HL-60 (cell line): ENCODE results near the gene OPALIN.

Experiments used
- DNase-seq, 2 experiments: peaks; one replicate each; pipeline ENCODE4 v3.0.0-alpha.2; 2010 to 2020; ENCODE audit warnings: low read depth in 1 of 2, low spot score in 1 of 2
- H3K27ac ChIP-seq: fragments of 250-450 bp; sonication (Bioruptor Pico); replicated peaks from 2 replicates; pipeline ENCODE4 v1.5.1; 2020; ENCODE audit warnings: mild to moderate bottlenecking, moderate library complexity
- H3K27me3 ChIP-seq: fragments of 250-450 bp; sonication (Bioruptor Pico); 2 replicates; pipeline ENCODE4 v1.5.1; 2021; ENCODE audit warnings: mild to moderate bottlenecking, moderate library complexity; ENCODE audit not compliant: insufficient read depth, poor library complexity, severe bottlenecking
- H3K4me3 ChIP-seq: replicated peaks from 2 replicates; pipeline ENCODE4 v1.5.1; 2011; ENCODE audit warnings: mild to moderate bottlenecking, control low read depth, low read length; ENCODE audit not compliant: insufficient read depth
- GABPA ChIP-seq: IDR thresholded peaks from 2 replicates; pipeline ENCODE4 v1.6.1; 2012; ENCODE audit warnings: low read depth
- POLR2AphosphoS5 ChIP-seq: IDR thresholded peaks from 2 replicates; pipeline ENCODE4 v1.6.1; 2012; ENCODE audit warnings: low read depth
- SPI1 ChIP-seq: IDR thresholded peaks from 2 replicates; pipeline ENCODE4 v1.6.1; 2012; ENCODE audit warnings: low read depth, mild to moderate bottlenecking, borderline replicate concordance
- TF ChIP-seq, protein P1 (sequence below): IDR thresholded peaks from one replicate; pipeline ENCODE4 v1.5.1; 2011; ENCODE audit warnings: low read length, control low read depth, inconsistent platforms; ENCODE audit not compliant: insufficient read depth
- TF ChIP-seq, protein P2 (sequence below): IDR thresholded peaks from 2 replicates; pipeline ENCODE4 v1.6.1; 2012; ENCODE audit warnings: low read depth; ENCODE audit not compliant: insufficient replicate concordance

Gene OPALIN

DNA sequence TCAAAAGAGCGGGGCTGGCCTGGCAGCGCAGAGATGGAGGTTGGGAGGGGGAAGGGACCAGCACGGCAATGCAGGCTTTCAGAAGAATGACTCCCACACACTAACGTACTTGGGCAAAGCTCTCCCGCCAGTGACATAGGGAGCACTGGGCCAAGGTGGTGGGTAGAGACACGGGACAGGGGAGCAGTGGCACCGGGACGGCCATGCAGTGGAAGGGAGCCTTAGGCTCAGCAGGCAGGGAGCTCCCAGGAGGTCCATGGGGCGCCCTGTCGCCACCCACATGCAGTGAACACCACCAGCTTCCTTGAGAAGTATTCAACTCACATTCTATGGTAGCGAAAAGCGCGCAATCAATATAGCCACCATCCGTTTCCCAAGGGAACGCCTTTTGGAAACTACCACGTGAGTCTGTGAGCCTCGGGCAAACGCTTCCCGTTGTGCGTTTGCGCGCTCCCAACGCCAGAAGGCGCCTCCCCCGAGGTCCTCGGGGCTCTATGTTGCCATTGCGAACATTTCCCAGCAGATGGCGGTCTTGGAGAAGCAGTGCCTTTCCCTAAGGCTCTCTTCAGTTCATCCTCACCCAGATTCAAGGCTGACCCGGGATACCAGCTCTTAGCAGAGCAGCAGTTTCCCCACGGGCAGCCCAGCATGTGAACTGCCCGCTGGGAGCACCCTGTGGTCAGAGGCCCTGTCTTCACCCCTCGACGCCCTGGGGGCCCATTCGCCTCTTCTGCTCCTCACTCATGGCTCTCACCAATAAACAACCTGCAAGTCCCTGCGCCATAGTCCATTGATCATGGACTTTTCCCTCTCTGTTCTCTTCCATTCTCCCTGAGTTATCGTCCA is 16.4 kb upstream of the OPALIN start:
- TF ChIP-seq, protein P1, sequence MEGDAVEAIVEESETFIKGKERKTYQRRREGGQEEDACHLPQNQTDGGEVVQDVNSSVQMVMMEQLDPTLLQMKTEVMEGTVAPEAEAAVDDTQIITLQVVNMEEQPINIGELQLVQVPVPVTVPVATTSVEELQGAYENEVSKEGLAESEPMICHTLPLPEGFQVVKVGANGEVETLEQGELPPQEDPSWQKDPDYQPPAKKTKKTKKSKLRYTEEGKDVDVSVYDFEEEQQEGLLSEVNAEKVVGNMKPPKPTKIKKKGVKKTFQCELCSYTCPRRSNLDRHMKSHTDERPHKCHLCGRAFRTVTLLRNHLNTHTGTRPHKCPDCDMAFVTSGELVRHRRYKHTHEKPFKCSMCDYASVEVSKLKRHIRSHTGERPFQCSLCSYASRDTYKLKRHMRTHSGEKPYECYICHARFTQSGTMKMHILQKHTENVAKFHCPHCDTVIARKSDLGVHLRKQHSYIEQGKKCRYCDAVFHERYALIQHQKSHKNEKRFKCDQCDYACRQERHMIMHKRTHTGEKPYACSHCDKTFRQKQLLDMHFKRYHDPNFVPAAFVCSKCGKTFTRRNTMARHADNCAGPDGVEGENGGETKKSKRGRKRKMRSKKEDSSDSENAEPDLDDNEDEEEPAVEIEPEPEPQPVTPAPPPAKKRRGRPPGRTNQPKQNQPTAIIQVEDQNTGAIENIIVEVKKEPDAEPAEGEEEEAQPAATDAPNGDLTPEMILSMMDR = peak; percentile 99
- TF ChIP-seq, protein P2, sequence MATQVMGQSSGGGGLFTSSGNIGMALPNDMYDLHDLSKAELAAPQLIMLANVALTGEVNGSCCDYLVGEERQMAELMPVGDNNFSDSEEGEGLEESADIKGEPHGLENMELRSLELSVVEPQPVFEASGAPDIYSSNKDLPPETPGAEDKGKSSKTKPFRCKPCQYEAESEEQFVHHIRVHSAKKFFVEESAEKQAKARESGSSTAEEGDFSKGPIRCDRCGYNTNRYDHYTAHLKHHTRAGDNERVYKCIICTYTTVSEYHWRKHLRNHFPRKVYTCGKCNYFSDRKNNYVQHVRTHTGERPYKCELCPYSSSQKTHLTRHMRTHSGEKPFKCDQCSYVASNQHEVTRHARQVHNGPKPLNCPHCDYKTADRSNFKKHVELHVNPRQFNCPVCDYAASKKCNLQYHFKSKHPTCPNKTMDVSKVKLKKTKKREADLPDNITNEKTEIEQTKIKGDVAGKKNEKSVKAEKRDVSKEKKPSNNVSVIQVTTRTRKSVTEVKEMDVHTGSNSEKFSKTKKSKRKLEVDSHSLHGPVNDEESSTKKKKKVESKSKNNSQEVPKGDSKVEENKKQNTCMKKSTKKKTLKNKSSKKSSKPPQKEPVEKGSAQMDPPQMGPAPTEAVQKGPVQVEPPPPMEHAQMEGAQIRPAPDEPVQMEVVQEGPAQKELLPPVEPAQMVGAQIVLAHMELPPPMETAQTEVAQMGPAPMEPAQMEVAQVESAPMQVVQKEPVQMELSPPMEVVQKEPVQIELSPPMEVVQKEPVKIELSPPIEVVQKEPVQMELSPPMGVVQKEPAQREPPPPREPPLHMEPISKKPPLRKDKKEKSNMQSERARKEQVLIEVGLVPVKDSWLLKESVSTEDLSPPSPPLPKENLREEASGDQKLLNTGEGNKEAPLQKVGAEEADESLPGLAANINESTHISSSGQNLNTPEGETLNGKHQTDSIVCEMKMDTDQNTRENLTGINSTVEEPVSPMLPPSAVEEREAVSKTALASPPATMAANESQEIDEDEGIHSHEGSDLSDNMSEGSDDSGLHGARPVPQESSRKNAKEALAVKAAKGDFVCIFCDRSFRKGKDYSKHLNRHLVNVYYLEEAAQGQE = no peak
- TF ChIP-seq POLR2AphosphoS5 = no peak
- 0 out of 2 replicates have a peak, but pooled peaks have one; percentile 6 for TF ChIP-seq SPI1
- DNase-seq = peak; percentile 85 to 87
- H3K27ac ChIP-seq = no peak overlapping the region
- peaks cover 5% of the 10 kb centered on the region for H3K27me3 ChIP-seq
- H3K4me3 ChIP-seq = peak overlapping the region; percentile 52

DNA sequence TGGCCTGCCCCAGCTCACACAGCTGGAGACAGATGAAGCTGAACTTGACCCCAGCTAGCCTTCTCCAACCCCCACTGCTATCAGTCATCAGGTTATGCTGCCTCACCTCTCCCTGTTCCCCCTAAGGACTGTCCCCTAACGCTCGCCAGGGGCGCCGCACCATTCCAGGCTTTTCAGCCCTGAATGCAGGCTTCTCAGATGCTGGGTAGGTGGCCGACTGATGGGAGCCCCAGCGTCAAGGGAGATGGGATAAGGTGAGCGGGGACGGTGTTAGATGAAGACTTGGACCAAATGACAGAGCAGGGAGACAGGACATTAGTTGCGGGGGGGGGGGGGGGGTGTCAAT is 15.8 kb upstream of the OPALIN start:
- Histone ChIP-seq H3K27ac (no peak overlapping the region), H3K27me3 (peaks cover 5% of the 10 kb centered on the region), H3K4me3 (peak overlapping the region; percentile 52)
- DNase-seq = no peak
- TF ChIP-seq GABPA (no peak), POLR2AphosphoS5 (no peak), SPI1 (no peak)
- TF ChIP-seq, protein P2 = no peak
- TF ChIP-seq, protein P1 = no peak

DNA sequence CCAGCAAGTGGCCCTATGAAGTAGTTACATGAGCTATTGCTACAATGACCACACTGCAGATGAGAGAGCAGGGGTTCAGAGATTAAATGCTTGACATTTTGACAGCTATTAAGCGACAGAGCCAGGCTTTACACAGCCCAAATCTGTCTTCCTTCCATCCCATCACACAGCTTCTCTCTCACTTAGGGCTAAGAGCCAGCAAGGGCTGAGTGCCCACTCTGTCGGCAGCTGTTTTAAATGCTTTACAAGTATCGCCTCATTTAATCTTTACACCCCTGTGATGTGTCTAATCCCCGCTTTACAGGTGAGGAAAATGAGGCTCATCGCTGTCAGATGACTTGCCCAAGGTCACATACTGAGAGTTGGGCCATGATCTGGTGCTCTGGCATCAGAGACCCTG is 15.2 kb upstream of the OPALIN start:
- TF ChIP-seq POLR2AphosphoS5 (no peak), SPI1 (no peak), GABPA (no peak)
- TF ChIP-seq, protein P2 = no peak
- TF ChIP-seq, protein P1 = no peak

More for the DNA sequence above, 15.2 kb upstream of the OPALIN start:
- Histone ChIP-seq H3K27me3 (peaks cover 5% of the 10 kb centered on the region), H3K27ac (no peak overlapping the region), H3K4me3 (no peak overlapping the region)
- DNase-seq = no peak
